NT2/D1 (cell line): ENCODE results near the gene MAN1A1.

Source experiments
- DNase-seq: peaks from one replicate; pipeline ENCODE4 v3.0.0-alpha.2; 2011; ENCODE audit warnings: low read depth, low spot score
- H3K27me3 ChIP-seq: 2 replicates; pipeline ENCODE4 v1.6.0; 2011; ENCODE audit warnings: mild to moderate bottlenecking; ENCODE audit not compliant: insufficient read length, insufficient read depth
- H3K36me3 ChIP-seq: 2 replicates; pipeline ENCODE4 v1.6.1; 2011; ENCODE audit warnings: mild to moderate bottlenecking, low read length, mixed read lengths; ENCODE audit not compliant: insufficient read depth, insufficient read length
- H3K4me1 ChIP-seq: 2 replicates; pipeline ENCODE4 v1.5.1; 2011; ENCODE audit not compliant: insufficient read depth, insufficient read length
- H3K4me3 ChIP-seq: 2 replicates; pipeline ENCODE4 v1.5.1; 2011; ENCODE audit warnings: low read depth; ENCODE audit not compliant: insufficient read length
- H3K9ac ChIP-seq: 2 replicates; pipeline ENCODE4 v1.6.0; 2011; ENCODE audit warnings: low read depth; ENCODE audit not compliant: insufficient read length
- H3K9me3 ChIP-seq: 2 replicates; pipeline ENCODE4 v1.5.1; 2011; ENCODE audit warnings: mild to moderate bottlenecking, low read length; ENCODE audit not compliant: insufficient read depth
- SUZ12 ChIP-seq: IDR thresholded peaks from 2 replicates; pipeline ENCODE4 v1.6.1; 2011; ENCODE audit not compliant: insufficient read length, insufficient read depth; ENCODE audit errors: extremely low read depth
- YY1 ChIP-seq: IDR thresholded peaks from 2 replicates; pipeline ENCODE4 v1.6.1; 2011; ENCODE audit not compliant: insufficient read length, insufficient read depth
- ZNF274 ChIP-seq: IDR thresholded peaks from 2 replicates; pipeline ENCODE4 v1.6.1; 2011; ENCODE audit warnings: mild to moderate bottlenecking, low read depth, low read length

The MAN1A1 gene

GRCh38 chr6:119283979-119284545 is 65.5 kb downstream of the MAN1A1 start:
- Histone ChIP-seq H3K9ac (no peak overlapping the region), H3K4me1 (no peaks in the 10 kb centered on the region), H3K9me3 (no peaks in the 10 kb centered on the region), H3K27me3 (no peaks in the 10 kb centered on the region), H3K36me3 (no peaks in the 10 kb centered on the region), H3K4me3 (no peak overlapping the region)
- no peak for TF ChIP-seq YY1
- no peak for TF ChIP-seq SUZ12
- TF ChIP-seq ZNF274, result no peak
- no peak for DNase-seq

GRCh38 chr6:119283214-119283613 is 66.3 kb downstream of the MAN1A1 start:
- Histone ChIP-seq H3K4me3 (no peak overlapping the region), H3K36me3 (no peaks in the 10 kb centered on the region), H3K27me3 (no peaks in the 10 kb centered on the region), H3K4me1 (no peaks in the 10 kb centered on the region), H3K9ac (no peak overlapping the region), H3K9me3 (no peaks in the 10 kb centered on the region)
- DNase-seq, result no peak
- TF ChIP-seq YY1 (no peak), ZNF274 (no peak), SUZ12 (no peak)

GRCh38 chr6:119280668-119281067 is 68.9 kb downstream of the MAN1A1 start:
- DNase-seq, result no peak
- Histone ChIP-seq H3K9me3 (no peaks in the 10 kb centered on the region), H3K9ac (no peak overlapping the region), H3K27me3 (no peaks in the 10 kb centered on the region), H3K4me3 (no peak overlapping the region), H3K36me3 (no peaks in the 10 kb centered on the region), H3K4me1 (no peaks in the 10 kb centered on the region)
- TF ChIP-seq ZNF274 (no peak), YY1 (no peak), SUZ12 (no peak)

GRCh38 chr6:119280080-119280479 is 69.5 kb downstream of the MAN1A1 start:
- Histone ChIP-seq H3K4me1 (no peaks in the 10 kb centered on the region), H3K9ac (no peak overlapping the region), H3K27me3 (no peaks in the 10 kb centered on the region), H3K36me3 (no peaks in the 10 kb centered on the region), H3K9me3 (no peaks in the 10 kb centered on the region), H3K4me3 (no peak overlapping the region)
- no peak for TF ChIP-seq YY1
- TF ChIP-seq ZNF274, result no peak
- no peak for TF ChIP-seq SUZ12
- DNase-seq, result no peak

- Histone ChIP-seq H3K4me3 (no peak overlapping the region), H3K9me3 (no peaks in the 10 kb centered on the region), H3K9ac (no peak overlapping the region), H3K4me1 (no peaks in the 10 kb centered on the region), H3K27me3 (no peaks in the 10 kb centered on the region), H3K36me3 (no peaks in the 10 kb centered on the region)
- TF ChIP-seq YY1 (no peak), SUZ12 (no peak), ZNF274 (no peak)
- DNase-seq, result no peak
Measured at GRCh38 chr6:119278625-119279024, 70.9 kb downstream of the MAN1A1 start.

GRCh38 chr6:119277052-119277451 is 72.5 kb downstream of the MAN1A1 start:
- Histone ChIP-seq H3K4me3 (no peak overlapping the region), H3K27me3 (no peaks in the 10 kb centered on the region), H3K36me3 (no peaks in the 10 kb centered on the region), H3K4me1 (no peaks in the 10 kb centered on the region), H3K9me3 (no peaks in the 10 kb centered on the region), H3K9ac (no peak overlapping the region)
- DNase-seq, result no peak
- TF ChIP-seq ZNF274 (no peak), YY1 (no peak), SUZ12 (no peak)

- H3K4me3 ChIP-seq, result no peak overlapping the region
- H3K9ac ChIP-seq, result no peak overlapping the region
- H3K9me3 ChIP-seq, result no peaks in the 10 kb centered on the region
- H3K27me3 ChIP-seq, result no peaks in the 10 kb centered on the region
- H3K36me3 ChIP-seq, result no peaks in the 10 kb centered on the region
- no peaks in the 10 kb centered on the region for H3K4me1 ChIP-seq
- DNase-seq, result no peak
- TF ChIP-seq YY1 (no peak), SUZ12 (no peak), ZNF274 (no peak)
Measured at GRCh38 chr6:119276211-119276610, 73.3 kb downstream of the MAN1A1 start.
